Upper lobe of left lung (tissue), 6 donors: Measurements from ENCODE around the gene PKLR. TPM values are rescaled to one million over a fixed set of nuclear protein-coding genes. Genes with fewer than 3 reads are reported as not detected.

Experiments
- ATAC-seq, 2 donors: fragments of 200-7000 bp; cut with Tn5 transposase; one replicate each; pipeline ENCODE4 v1.9.1; 2022; ENCODE audit warnings: mild to moderate bottlenecking in 2 of 2, moderate library complexity in 2 of 2; ENCODE audit not compliant: low FRiP score in 2 of 2
- DNase-seq, 2 donors: peaks; one replicate each; pipeline ENCODE4 v3.0.0-alpha.2; 2019 to 2020
- H3K27ac ChIP-seq, 4 donors: fragments of 200-600 bp; sonication (generic); one replicate each; pipeline ENCODE4 v1.5.1; 2016 to 2019
- H3K27me3 ChIP-seq, 4 donors: fragments of 200-600 bp; sonication (generic); one replicate each; pipeline ENCODE4 v1.5.1; 2017 to 2019
- H3K36me3 ChIP-seq, 4 donors: fragments of 200-600 bp; sonication (generic); one replicate each; pipeline ENCODE4 v1.5.1; 2016 to 2019
- H3K4me1 ChIP-seq, 4 donors: fragments of 200-600 bp; sonication (generic); one replicate each; pipeline ENCODE4 v1.5.1; 2018 to 2019
- H3K4me3 ChIP-seq, 4 donors: fragments of 200-600 bp; sonication (generic); one replicate each; pipeline ENCODE4 v1.5.1; 2017 to 2019; ENCODE audit warnings: mild to moderate bottlenecking in 2 of 4, moderate library complexity in 1 of 4
- H3K9me3 ChIP-seq, 4 donors: fragments of 200-600 bp; sonication (generic); one replicate each; pipeline ENCODE4 v1.5.1; 2018 to 2019
- EP300 ChIP-seq, 4 donors: sonication (generic); formaldehyde crosslinking; IDR thresholded peaks; one replicate each; pipeline ENCODE4 v1.5.1; 2017; ENCODE audit warnings: antibody characterized with exemption in 4 of 4, control low read depth in 2 of 4
- POLR2A ChIP-seq, 4 donors: fragments of 450-650 bp; IDR thresholded peaks; one replicate each; pipeline ENCODE4 v1.5.1; 2016 to 2017; ENCODE audit warnings: antibody characterized with exemption in 4 of 4, mild to moderate bottlenecking in 2 of 4
- POLR2AphosphoS5 ChIP-seq, 2 donors: sonication (generic); formaldehyde crosslinking; IDR thresholded peaks; one replicate each; pipeline ENCODE4 v1.5.1; 2017; ENCODE audit warnings: antibody characterized with exemption in 2 of 2
- WGBS, 2 donors: methylation state at CpG; one replicate each; pipeline ENCODE4 v1.1.5; 2017 to 2018; 5-methylcytosine and 5-hydroxymethylcytosine counted together
- total RNA-seq, 6 donors: library from RNA; depleted of rRNA in 4 of 6; stranded (reverse); fragments of >200 nt in 4 of 6; gene quantifications; one replicate each; pipeline versions ENCODE4 v1.1.0 to v1.2.1, GENCODE V29; 2016 to 2021
- TF ChIP-seq, protein P1 (sequence below), 6 experiments: fragments of 450-650 bp in 4 of 6; fragments of 200-600 bp in 2 of 6; sonication (generic) in 2 of 6; IDR thresholded peaks; one replicate each; pipeline ENCODE4 v1.5.1; 2016 to 2019; ENCODE audit warnings: antibody characterized with exemption in 6 of 6
- donor health status: DM: no; HTN: no; CAD: no; lungs with moderate emphysema.
- donor health status: DM: no; HTN: yes; CAD: no; lungs with severe emphysema.

The PKLR gene
- total RNA-seq, 6 donors from 2014 or later = 0.14 to 0.17 TPM; not detected in 4

- DNase-seq (no peak), ATAC-seq (no peak)
- 81 to 87% methylated on average over 4 to 5 of the region's 5 CpGs for WGBS, 2 donors
- no peak for TF ChIP-seq POLR2A (IDR thresholded peaks at IDR 0.05)
- TF ChIP-seq POLR2AphosphoS5 (IDR thresholded peaks at IDR 0.05) = no peak
- TF ChIP-seq EP300 (IDR thresholded peaks at IDR 0.05) = no peak
- TF ChIP-seq, protein P1, sequence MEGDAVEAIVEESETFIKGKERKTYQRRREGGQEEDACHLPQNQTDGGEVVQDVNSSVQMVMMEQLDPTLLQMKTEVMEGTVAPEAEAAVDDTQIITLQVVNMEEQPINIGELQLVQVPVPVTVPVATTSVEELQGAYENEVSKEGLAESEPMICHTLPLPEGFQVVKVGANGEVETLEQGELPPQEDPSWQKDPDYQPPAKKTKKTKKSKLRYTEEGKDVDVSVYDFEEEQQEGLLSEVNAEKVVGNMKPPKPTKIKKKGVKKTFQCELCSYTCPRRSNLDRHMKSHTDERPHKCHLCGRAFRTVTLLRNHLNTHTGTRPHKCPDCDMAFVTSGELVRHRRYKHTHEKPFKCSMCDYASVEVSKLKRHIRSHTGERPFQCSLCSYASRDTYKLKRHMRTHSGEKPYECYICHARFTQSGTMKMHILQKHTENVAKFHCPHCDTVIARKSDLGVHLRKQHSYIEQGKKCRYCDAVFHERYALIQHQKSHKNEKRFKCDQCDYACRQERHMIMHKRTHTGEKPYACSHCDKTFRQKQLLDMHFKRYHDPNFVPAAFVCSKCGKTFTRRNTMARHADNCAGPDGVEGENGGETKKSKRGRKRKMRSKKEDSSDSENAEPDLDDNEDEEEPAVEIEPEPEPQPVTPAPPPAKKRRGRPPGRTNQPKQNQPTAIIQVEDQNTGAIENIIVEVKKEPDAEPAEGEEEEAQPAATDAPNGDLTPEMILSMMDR (IDR thresholded peaks at IDR 0.05) = no peak
- no peak overlapping the region for H3K4me3 ChIP-seq
- H3K9me3 ChIP-seq = no peaks in the 10 kb centered on the region
- peaks cover 26 to 37% (median 32%) of the 10 kb centered on the region in 4 donors for H3K4me1 ChIP-seq
- peaks cover 0 to 34% (median 27%) of the 10 kb centered on the region in 4 donors for H3K36me3 ChIP-seq
- peak overlapping the region in 1 of 4 donors; percentile 97 for H3K27ac ChIP-seq
- H3K27me3 ChIP-seq = no peaks in the 10 kb centered on the region
These were observed 18.3 kb upstream of the PKLR start for GRCh38 chr1:155319536-155319935.

GRCh38 chr1:155318082-155318481, 16.8 kb upstream of the PKLR start:
- peaks cover 0 to 48% (median 39%) of the 10 kb centered on the region in 4 donors for H3K36me3 ChIP-seq
- WGBS, 2 donors = 96 to 97% methylated on average over 9 of the region's 9 CpGs
- DNase-seq = no peak

DNA sequence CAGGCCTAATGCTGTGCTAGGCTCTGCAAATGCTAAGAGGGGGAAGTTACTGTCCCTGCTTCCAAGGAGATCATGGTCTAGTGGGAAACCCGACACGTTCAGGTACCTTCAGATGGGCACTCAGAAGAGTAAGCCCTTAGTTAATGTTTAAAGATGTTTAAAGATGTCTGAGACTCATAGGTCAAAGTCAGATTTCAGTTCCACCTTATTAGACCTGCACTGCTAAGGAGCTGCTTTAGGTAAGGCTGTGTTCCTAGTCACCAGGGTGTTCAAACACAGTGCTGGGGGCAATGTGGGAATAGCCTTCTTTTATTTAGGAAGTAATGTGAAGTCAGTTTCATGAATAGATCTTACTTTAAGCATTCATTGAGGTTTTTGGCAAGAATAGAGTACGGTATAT, 15.7 kb upstream of the PKLR start:
- 89 to 96% methylated on average over 3 of the region's 3 CpGs for WGBS, 2 donors
- ATAC-seq (no peak), DNase-seq (no peak)
- Histone ChIP-seq H3K36me3 (peaks cover 0 to 55% (median 43%) of the 10 kb centered on the region in 4 donors), H3K4me1 (peaks cover 18 to 28% (median 22%) of the 10 kb centered on the region in 4 donors), H3K4me3 (no peak overlapping the region), H3K27me3 (no peaks in the 10 kb centered on the region), H3K27ac (no peak overlapping the region), H3K9me3 (no peaks in the 10 kb centered on the region)
- no peak for TF ChIP-seq POLR2AphosphoS5 (IDR thresholded peaks at IDR 0.05)
- TF ChIP-seq EP300 (IDR thresholded peaks at IDR 0.05) = no peak
- TF ChIP-seq, protein P1 (IDR thresholded peaks at IDR 0.05) = no peak
- TF ChIP-seq POLR2A (IDR thresholded peaks at IDR 0.05) = no peak

More at GRCh38 chr1:155318082-155318481, 16.8 kb upstream of the PKLR start:
- H3K4me3 ChIP-seq = no peak overlapping the region
- no peaks in the 10 kb centered on the region for H3K9me3 ChIP-seq
- peaks cover 26 to 37% (median 32%) of the 10 kb centered on the region in 4 donors for H3K4me1 ChIP-seq
- ATAC-seq = no peak
- TF ChIP-seq POLR2AphosphoS5 (IDR thresholded peaks at IDR 0.05) = no peak
- TF ChIP-seq EP300 (IDR thresholded peaks at IDR 0.05) = no peak
- TF ChIP-seq, protein P1 (IDR thresholded peaks at IDR 0.05) = no peak
- no peak for TF ChIP-seq POLR2A (IDR thresholded peaks at IDR 0.05)
- H3K27me3 ChIP-seq = no peaks in the 10 kb centered on the region
- H3K27ac ChIP-seq = no peak overlapping the region

DNA sequence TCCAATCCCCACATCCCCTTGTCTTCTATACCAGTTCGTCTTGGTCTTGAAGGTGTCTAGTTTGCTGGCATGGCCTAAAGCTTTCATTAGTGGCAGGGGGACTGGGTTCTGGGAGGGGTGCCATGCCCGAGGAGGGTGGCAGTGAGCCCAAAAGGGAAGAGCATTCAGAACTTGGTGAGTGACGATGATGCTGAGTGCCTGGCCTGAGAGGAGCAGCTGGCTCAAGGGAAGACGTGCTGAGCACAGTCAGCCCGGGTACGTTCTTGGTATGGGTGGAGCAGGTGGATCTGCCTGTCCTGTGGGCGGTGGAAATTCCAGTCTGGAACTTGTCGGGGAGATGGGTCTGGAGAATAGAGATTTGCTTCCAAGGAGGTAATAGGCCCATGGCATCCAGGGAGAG, 12.0 kb upstream of the PKLR start:
- Histone ChIP-seq H3K27me3 (no peaks in the 10 kb centered on the region), H3K27ac (no peak overlapping the region), H3K9me3 (no peaks in the 10 kb centered on the region), H3K4me3 (no peak overlapping the region), H3K4me1 (peaks cover 23 to 30% (median 27%) of the 10 kb centered on the region in 4 donors), H3K36me3 (peaks cover 0 to 52% (median 35%) of the 10 kb centered on the region in 4 donors)
- ATAC-seq (no peak), DNase-seq (no peak)
- TF ChIP-seq, protein P1 (IDR thresholded peaks at IDR 0.05) = no peak
- no peak for TF ChIP-seq POLR2A (IDR thresholded peaks at IDR 0.05)
- TF ChIP-seq POLR2AphosphoS5 (IDR thresholded peaks at IDR 0.05) = no peak
- TF ChIP-seq EP300 (IDR thresholded peaks at IDR 0.05) = no peak
- whole genome bisulfite sequencing, 2 donors = 84 to 86% methylated on average over 8 of the region's 8 CpGs
